ENCODE measurements around the gene FAM156A.

Gene FAM156A

DNA sequence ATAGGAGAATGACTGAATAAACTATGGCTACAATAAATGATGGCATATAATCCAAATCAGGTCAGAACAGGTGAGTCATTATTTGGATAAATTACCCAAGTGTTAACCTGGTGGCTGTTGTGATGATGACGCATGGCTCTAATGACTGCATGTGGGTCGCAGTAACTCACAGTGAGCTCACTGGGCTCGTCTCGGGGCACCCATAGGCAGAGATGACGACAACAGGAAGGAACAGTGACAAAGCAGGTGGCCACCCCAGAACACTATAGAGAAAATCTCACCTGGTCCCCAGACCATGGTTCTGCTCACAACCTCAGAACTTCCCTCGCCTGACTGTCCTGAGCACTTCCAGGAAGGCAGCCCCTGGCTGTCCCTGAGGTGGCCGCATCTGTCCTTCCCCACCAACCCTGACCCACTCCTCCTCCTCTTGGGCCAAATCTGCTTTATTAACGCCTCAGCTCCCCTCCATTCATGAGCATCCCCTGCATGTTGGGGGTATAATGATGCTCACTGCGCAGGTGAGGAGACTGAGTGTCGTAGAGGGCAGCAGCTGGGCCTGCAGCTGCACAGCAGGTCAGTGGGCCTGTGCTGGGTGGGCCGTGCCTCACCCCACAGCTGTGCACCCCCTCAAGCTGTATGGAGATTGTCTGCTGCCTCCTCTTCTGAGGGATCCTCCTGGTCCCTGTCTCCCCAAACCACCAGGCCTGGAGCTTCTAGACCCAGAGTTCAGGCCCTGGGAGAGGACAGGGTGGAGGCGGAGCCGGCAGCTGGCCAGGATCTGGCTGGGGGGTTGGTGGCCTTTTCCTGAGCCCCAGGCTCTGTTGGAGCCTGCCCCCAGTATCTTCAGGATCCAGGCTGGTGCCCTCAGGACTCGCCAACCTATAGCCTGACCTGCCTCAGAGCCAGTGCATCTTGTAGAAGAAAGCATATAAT is 30.9 kb upstream of the FAM156A start:
- TF ChIP-seq TCF12 (IDR thresholded peaks at IDR 0.05; ENCODE audit: low read depth) (no peak), FOXM1 (IDR thresholded peaks at IDR 0.05; ENCODE audit: borderline replicate concordance, low read depth) (no peak), CREB1 (IDR thresholded peaks at IDR 0.05; ENCODE audit: low read depth) (no peak), CEBPB (IDR thresholded peaks at IDR 0.05) (no peak), RAD21 (IDR thresholded peaks at IDR 0.05; ENCODE audit: low read depth) (no peak), ZBTB7A (IDR thresholded peaks at IDR 0.05; ENCODE audit: low read depth) (no peak), MAX (IDR thresholded peaks at IDR 0.05) (no peak), TEAD4 (IDR thresholded peaks at IDR 0.05) (no peak), EGR1 (IDR thresholded peaks at IDR 0.05) (no peak), YY1 (IDR thresholded peaks at IDR 0.05; ENCODE audit: low read depth) (no peak)
- TF ChIP-seq, protein P1, sequence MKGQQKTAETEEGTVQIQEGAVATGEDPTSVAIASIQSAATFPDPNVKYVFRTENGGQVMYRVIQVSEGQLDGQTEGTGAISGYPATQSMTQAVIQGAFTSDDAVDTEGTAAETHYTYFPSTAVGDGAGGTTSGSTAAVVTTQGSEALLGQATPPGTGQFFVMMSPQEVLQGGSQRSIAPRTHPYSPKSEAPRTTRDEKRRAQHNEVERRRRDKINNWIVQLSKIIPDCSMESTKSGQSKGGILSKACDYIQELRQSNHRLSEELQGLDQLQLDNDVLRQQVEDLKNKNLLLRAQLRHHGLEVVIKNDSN (IDR thresholded peaks at IDR 0.05), result no peak

DNA sequence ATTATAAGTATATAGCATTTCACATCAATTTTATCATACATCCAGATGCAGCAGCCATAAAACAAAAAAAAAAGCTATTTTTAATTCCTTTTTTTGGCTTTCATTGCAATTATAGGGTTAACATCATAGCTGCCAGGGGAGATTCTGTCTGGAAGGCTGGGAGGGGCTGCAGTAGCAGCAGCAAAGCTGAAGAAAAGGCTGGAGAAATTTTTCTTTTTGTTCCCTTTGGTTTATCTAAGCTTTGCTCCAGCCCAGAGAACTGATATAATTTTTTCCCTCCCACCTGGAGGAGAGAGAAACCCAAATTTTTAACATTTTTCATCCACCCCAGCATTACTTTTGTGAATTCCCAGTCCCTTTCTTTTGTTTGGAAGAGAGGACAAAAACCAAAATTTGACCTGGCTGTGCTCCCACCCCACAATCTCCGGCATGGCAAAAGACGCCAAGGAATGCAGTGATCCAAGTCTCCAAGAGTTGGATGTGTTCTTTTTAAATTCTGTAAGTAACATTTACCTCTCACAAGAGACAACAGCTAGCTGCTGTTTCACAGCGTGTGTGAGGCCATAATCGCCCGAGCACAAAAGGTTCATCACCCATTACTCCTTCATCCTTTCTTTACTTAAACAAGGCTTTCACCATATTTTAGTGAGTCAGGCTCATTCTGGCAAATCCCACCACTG is 25.1 kb upstream of the FAM156A start:
- TF ChIP-seq MAX (IDR thresholded peaks at IDR 0.05) (no peak), RAD21 (IDR thresholded peaks at IDR 0.05; ENCODE audit: low read depth) (no peak), EP300 (IDR thresholded peaks at IDR 0.05; ENCODE audit: borderline replicate concordance) (no peak), NFIC (IDR thresholded peaks at IDR 0.05) (no peak), TCF12 (IDR thresholded peaks at IDR 0.05; ENCODE audit: low read depth) (no peak), FOXM1 (IDR thresholded peaks at IDR 0.05; ENCODE audit: borderline replicate concordance, low read depth) (no peak), EGR1 (IDR thresholded peaks at IDR 0.05) (no peak)
- TF ChIP-seq, protein P1 (IDR thresholded peaks at IDR 0.05), result no peak

DNA sequence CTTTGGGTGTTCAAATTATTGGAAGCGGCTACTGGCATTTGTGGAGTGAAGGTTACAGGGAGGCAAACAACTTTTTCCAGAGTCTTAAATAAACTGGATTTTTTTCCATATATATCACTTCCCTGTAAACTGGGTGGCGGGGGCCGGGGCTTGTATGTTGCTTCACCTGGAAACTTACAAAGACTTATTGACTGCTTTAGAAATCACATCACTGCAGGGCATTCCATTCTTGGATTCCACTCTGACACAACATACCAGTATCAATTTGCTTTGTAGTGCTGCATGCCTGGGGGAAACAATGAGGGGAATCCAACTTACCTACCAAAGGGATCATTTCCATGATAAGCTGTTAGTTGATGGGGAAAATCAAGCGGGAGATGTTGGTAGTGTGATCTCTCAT is 21.7 kb upstream of the FAM156A start:
- TF ChIP-seq, protein P1 (IDR thresholded peaks at IDR 0.05), result no peak
- TF ChIP-seq FOXM1 (IDR thresholded peaks at IDR 0.05; ENCODE audit: borderline replicate concordance, low read depth) (no peak), ZBTB7A (IDR thresholded peaks at IDR 0.05; ENCODE audit: low read depth) (no peak), TCF12 (IDR thresholded peaks at IDR 0.05; ENCODE audit: low read depth) (no peak), YY1 (IDR thresholded peaks at IDR 0.05; ENCODE audit: low read depth) (no peak), TAF1 (IDR thresholded peaks at IDR 0.05; ENCODE audit: low read depth) (no peak), CEBPB (IDR thresholded peaks at IDR 0.05) (no peak), RAD21 (IDR thresholded peaks at IDR 0.05; ENCODE audit: low read depth) (no peak), EP300 (IDR thresholded peaks at IDR 0.05; ENCODE audit: borderline replicate concordance) (no peak), TEAD4 (IDR thresholded peaks at IDR 0.05) (no peak), REST (IDR thresholded peaks at IDR 0.05; ENCODE audit: low read depth) (no peak), NFIC (IDR thresholded peaks at IDR 0.05) (no peak), EGR1 (IDR thresholded peaks at IDR 0.05) (no peak), CREB1 (IDR thresholded peaks at IDR 0.05; ENCODE audit: low read depth) (no peak), MAX (IDR thresholded peaks at IDR 0.05) (no peak)

- TF ChIP-seq ZBTB7A (IDR thresholded peaks at IDR 0.05; ENCODE audit: low read depth) (no peak), EP300 (IDR thresholded peaks at IDR 0.05; ENCODE audit: borderline replicate concordance) (no peak), TEAD4 (IDR thresholded peaks at IDR 0.05) (no peak), TCF12 (IDR thresholded peaks at IDR 0.05; ENCODE audit: low read depth) (no peak), CEBPB (IDR thresholded peaks at IDR 0.05) (no peak), YY1 (IDR thresholded peaks at IDR 0.05; ENCODE audit: low read depth) (no peak), REST (IDR thresholded peaks at IDR 0.05; ENCODE audit: low read depth) (no peak), EGR1 (IDR thresholded peaks at IDR 0.05) (no peak), NFIC (IDR thresholded peaks at IDR 0.05) (no peak), RAD21 (IDR thresholded peaks at IDR 0.05; ENCODE audit: low read depth) (no peak), FOXM1 (IDR thresholded peaks at IDR 0.05; ENCODE audit: borderline replicate concordance, low read depth) (no peak), CREB1 (IDR thresholded peaks at IDR 0.05; ENCODE audit: low read depth) (no peak), MAX (IDR thresholded peaks at IDR 0.05) (no peak)
- TF ChIP-seq, protein P1 (IDR thresholded peaks at IDR 0.05), result no peak
These were observed 21.2 kb upstream of the FAM156A start for GRCh38 chrX:52979568-52979967.

Data from Ishikawa (cell line).